Breast epithelium (tissue), 4 donors: ENCODE measurements around the gene DNAJB5. TPM values are rescaled to one million over a fixed set of nuclear protein-coding genes. Genes with fewer than 3 reads are reported as not detected.

Experiments used
- DNase-seq, 2 donors: peaks; one replicate each; pipeline ENCODE4 v3.0.0-alpha.2; 2019; ENCODE audit warnings: low spot score in 2 of 2
- H3K27ac ChIP-seq, 2 donors: fragments of 200-600 bp; sonication (generic) in 1 of 2; one replicate each; pipeline ENCODE4 v1.5.1; 2016 to 2019; ENCODE audit warnings: mild to moderate bottlenecking in 1 of 2
- H3K27me3 ChIP-seq, 2 donors: fragments of 200-600 bp; sonication (generic) in 1 of 2; one replicate each; pipeline versions ENCODE4 v1.5.1 to v1.6.0; 2017 to 2019; ENCODE audit warnings: control low read depth in 1 of 2, mild to moderate bottlenecking in 1 of 2
- H3K36me3 ChIP-seq: fragments of 200-600 bp; one replicate; pipeline ENCODE4 v1.5.1; 2019
- H3K4me1 ChIP-seq, 2 donors: fragments of 200-600 bp; sonication (generic); one replicate each; pipeline ENCODE4 v1.5.1; 2016 to 2019; ENCODE audit warnings: control low read depth in 1 of 2
- H3K4me3 ChIP-seq, 3 donors: fragments of 200-600 bp; sonication (generic); 1 replicate in 2 of 3; 2 replicates in 1 of 3; pipeline ENCODE4 v1.5.1; 2016 to 2019; ENCODE audit warnings: mild to moderate bottlenecking in 3 of 3, moderate library complexity in 2 of 3
- H3K9me3 ChIP-seq, 2 donors: fragments of 200-600 bp; sonication (generic) in 1 of 2; one replicate each; pipeline ENCODE4 v1.5.1; 2016 to 2019; ENCODE audit warnings: control low read depth in 1 of 2
- POLR2A ChIP-seq: fragments of 450-650 bp; IDR thresholded peaks from one replicate; pipeline ENCODE4 v1.6.1; 2016; ENCODE audit warnings: antibody characterized with exemption, mild to moderate bottlenecking, moderate library complexity
- POLR2AphosphoS5 ChIP-seq, 3 donors: sonication (generic); formaldehyde crosslinking; IDR thresholded peaks; one replicate each; pipeline ENCODE4 v1.6.1; 2017; ENCODE audit warnings: antibody characterized with exemption in 3 of 3
- intact Hi-C: fragments of 100-400 bp; cut with DNase I; formaldehyde crosslinking; loops from one replicate; pipeline ENCODE4 v1.15.1; 2023; ENCODE audit warnings: low total_unique reads
- total RNA-seq, 3 donors: library from RNA; depleted of rRNA; stranded (reverse); fragments of >200 nt; gene quantifications; one replicate each; pipeline ENCODE4 v1.1.0, GENCODE V29; 2016
- TF ChIP-seq, protein P1 (sequence below), 3 donors: fragments of 450-650 bp; IDR thresholded peaks; one replicate each; pipeline ENCODE4 v1.5.1; 2016 to 2017; ENCODE audit warnings: antibody characterized with exemption in 3 of 3, mild to moderate bottlenecking in 3 of 3, moderate library complexity in 3 of 3

DNAJB5 gene
- total RNA-seq, 3 donors from 2014 or later: 5.4 to 9.0 (median 6.9) TPM

DNA sequence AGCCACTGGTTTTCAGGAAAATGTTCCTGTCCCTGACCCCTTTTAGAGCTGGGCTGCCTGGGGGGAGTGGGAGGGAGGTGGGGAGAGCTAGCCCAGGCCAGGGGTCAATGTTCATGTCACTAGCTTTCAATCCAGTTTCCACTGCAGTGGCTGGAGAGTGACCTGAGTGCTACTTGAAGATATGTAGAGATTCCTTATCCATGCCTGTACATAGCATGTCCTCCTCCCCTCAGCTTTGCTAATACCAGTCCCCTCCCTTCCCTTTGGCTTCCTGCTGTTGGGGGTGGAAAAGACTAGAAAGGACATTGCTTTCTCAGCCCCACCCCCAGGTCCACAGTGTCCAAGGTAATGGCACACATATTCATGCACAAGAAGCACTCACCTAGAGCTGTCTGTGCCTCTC lies 7.8 kb downstream of the DNAJB5 start:
- DNase-seq: no peak
- no peak overlapping the region for H3K4me3 ChIP-seq
- TF ChIP-seq POLR2AphosphoS5 (IDR thresholded peaks at IDR 0.05): no peak
- TF ChIP-seq, protein P1, sequence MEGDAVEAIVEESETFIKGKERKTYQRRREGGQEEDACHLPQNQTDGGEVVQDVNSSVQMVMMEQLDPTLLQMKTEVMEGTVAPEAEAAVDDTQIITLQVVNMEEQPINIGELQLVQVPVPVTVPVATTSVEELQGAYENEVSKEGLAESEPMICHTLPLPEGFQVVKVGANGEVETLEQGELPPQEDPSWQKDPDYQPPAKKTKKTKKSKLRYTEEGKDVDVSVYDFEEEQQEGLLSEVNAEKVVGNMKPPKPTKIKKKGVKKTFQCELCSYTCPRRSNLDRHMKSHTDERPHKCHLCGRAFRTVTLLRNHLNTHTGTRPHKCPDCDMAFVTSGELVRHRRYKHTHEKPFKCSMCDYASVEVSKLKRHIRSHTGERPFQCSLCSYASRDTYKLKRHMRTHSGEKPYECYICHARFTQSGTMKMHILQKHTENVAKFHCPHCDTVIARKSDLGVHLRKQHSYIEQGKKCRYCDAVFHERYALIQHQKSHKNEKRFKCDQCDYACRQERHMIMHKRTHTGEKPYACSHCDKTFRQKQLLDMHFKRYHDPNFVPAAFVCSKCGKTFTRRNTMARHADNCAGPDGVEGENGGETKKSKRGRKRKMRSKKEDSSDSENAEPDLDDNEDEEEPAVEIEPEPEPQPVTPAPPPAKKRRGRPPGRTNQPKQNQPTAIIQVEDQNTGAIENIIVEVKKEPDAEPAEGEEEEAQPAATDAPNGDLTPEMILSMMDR (IDR thresholded peaks at IDR 0.05): no peak
- TF ChIP-seq POLR2A: no peak
- no peaks in the 10 kb centered on the region for H3K36me3 ChIP-seq
- H3K27me3 ChIP-seq: no peaks in the 10 kb centered on the region
- no peaks in the 10 kb centered on the region for H3K9me3 ChIP-seq
- intact Hi-C loops: no loop called here
- H3K27ac ChIP-seq: no peak overlapping the region
- no peaks in the 10 kb centered on the region for H3K4me1 ChIP-seq

DNA sequence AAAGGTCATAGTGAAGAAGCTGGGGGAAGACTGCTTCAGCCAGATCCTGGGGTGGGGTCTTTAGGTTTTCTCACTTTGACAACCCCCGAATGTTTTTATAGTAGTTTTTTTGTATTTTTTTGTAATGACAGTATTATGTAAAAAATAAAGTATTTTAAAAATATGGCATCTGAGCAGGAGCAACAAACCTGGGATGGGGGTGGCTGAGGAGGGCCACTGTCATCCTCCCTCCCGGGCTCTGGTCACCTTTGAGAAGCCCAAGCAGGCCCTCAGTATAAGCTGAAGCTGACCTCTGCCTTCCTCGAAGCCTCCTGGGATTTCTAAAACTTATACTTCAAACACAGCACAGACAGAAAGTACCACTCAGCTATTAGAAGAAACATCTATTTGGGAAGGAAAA lies 8.7 kb downstream of the DNAJB5 start:
- H3K4me1 ChIP-seq: no peaks in the 10 kb centered on the region
- DNase-seq: no peak
- H3K27ac ChIP-seq: no peak overlapping the region
- TF ChIP-seq POLR2AphosphoS5 (IDR thresholded peaks at IDR 0.05) (no peak), POLR2A (no peak)
- TF ChIP-seq, protein P1 (IDR thresholded peaks at IDR 0.05): no peak
- intact Hi-C loops: no loop called here
- no peaks in the 10 kb centered on the region for H3K36me3 ChIP-seq
- H3K9me3 ChIP-seq: no peaks in the 10 kb centered on the region
- H3K27me3 ChIP-seq: no peaks in the 10 kb centered on the region
- no peak overlapping the region for H3K4me3 ChIP-seq

DNA sequence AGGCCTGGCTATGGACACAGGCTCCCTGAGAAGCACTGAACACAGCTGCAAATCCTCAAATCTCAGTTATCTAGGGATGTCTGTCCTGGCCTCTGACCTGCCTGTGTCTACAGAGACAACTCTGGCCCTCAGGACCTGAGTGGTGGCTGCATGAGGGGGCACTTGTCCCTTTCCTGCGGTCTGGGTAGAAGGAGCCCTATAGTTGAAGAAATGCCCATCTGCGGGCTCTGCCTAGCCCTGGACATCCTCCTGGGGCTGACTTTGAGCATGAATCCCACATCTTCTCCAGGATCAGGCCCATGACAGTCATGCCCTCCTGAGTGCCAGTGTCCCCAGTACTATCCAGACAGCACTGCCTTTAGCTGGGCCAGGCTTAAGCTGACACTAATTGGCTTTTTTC lies 10.0 kb downstream of the DNAJB5 start:
- no peaks in the 10 kb centered on the region for H3K36me3 ChIP-seq
- no peaks in the 10 kb centered on the region for H3K4me1 ChIP-seq
- no peak overlapping the region for H3K27ac ChIP-seq
- TF ChIP-seq, protein P1 (IDR thresholded peaks at IDR 0.05): no peak
- TF ChIP-seq POLR2AphosphoS5 (IDR thresholded peaks at IDR 0.05) (no peak), POLR2A (no peak)
- H3K9me3 ChIP-seq: no peaks in the 10 kb centered on the region
- intact Hi-C loops: no loop called here
- no peak overlapping the region for H3K4me3 ChIP-seq
- no peak for DNase-seq
- no peaks in the 10 kb centered on the region for H3K27me3 ChIP-seq

- Histone ChIP-seq H3K4me3 (no peak overlapping the region), H3K27ac (no peak overlapping the region), H3K27me3 (no peaks in the 10 kb centered on the region), H3K4me1 (no peaks in the 10 kb centered on the region), H3K9me3 (no peaks in the 10 kb centered on the region), H3K36me3 (no peaks in the 10 kb centered on the region)
- DNase-seq: no peak
- no peak for TF ChIP-seq POLR2A
- TF ChIP-seq, protein P1 (IDR thresholded peaks at IDR 0.05): no peak
- no peak for TF ChIP-seq POLR2AphosphoS5 (IDR thresholded peaks at IDR 0.05)
- intact Hi-C loops: no loop called here
Observed at GRCh38 chr9:35000535-35001284, 11.2 kb downstream of the DNAJB5 start.

DNA sequence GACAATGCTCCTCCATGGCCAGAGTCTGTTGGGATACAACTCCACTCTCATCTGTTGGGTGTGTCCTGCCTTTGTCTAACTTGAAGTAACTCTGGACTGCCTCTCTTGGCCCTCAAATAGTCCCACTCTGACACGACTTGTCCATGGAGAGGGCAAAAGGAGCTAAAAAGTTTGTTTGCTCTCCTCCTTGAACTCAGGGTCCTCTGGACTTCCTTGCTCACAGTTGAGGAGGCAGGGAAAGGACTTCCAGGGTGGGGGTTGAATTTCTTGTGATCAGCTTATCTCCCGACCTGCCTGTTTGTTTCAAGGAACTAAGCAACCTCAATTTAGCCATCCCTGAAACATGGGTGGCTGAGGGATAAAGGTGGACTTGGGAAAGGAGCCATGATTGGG lies 11.7 kb downstream of the DNAJB5 start:
- Histone ChIP-seq H3K27me3 (no peaks in the 10 kb centered on the region), H3K4me3 (no peak overlapping the region), H3K9me3 (no peaks in the 10 kb centered on the region), H3K36me3 (no peaks in the 10 kb centered on the region), H3K4me1 (no peaks in the 10 kb centered on the region), H3K27ac (no peak overlapping the region)
- TF ChIP-seq, protein P1 (IDR thresholded peaks at IDR 0.05): no peak
- TF ChIP-seq POLR2AphosphoS5 (IDR thresholded peaks at IDR 0.05) (no peak), POLR2A (no peak)
- intact Hi-C loops: no loop called here
- no peak for DNase-seq
